ENCODE results near the gene NT5C2. TPM values are rescaled to one million over a fixed set of nuclear protein-coding genes. Genes with fewer than 3 reads are reported as not detected.
"Not testable (repeated sequence)": the region's sequence is repeated elsewhere in the genome, so short reads cannot be mapped to it uniquely, and the experiment has no call there.

The NT5C2 gene
- polyA plus RNA-seq, 6 donors from 2014 or later: 49.2 to 68.2 (median 61.9) TPM

- Mint-ChIP-seq H3K27ac (no peak overlapping the region), H3K4me3 (no peak overlapping the region), H3K4me1 (peaks cover under 1 to 11% (median 6%) of the 10 kb centered on the region in 3 donors)
These were observed 21.8 kb downstream of the NT5C2 start for GRCh38 chr10:103171278-103171677.

GRCh38 chr10:103168438-103168837, 24.6 kb downstream of the NT5C2 start:
- Mint-ChIP-seq H3K36me3 (peaks cover 0 to 17% of the 10 kb centered on the region in 2 donors), H3K4me3 (no peak overlapping the region), H3K27ac (no peak overlapping the region), H3K9me3 (peaks cover 0 to 4% (median 0%) of the 10 kb centered on the region in 7 donors), H3K27me3 (no peaks in the 10 kb centered on the region), H3K4me1 (no peaks in the 10 kb centered on the region)
- no peak for DNase-seq
- no peak for ATAC-seq (ENCODE audit: low read depth in 2 of 2)

More at GRCh38 chr10:103171278-103171677, 21.8 kb downstream of the NT5C2 start:
- ATAC-seq (ENCODE audit: low read depth in 2 of 2): no peak
- Mint-ChIP-seq H3K36me3 (peaks cover 0 to 11% of the 10 kb centered on the region in 2 donors), H3K9me3 (no peaks in the 10 kb centered on the region), H3K27me3 (no peaks in the 10 kb centered on the region)
- no peak for DNase-seq

- peaks cover 0 to 23% of the 10 kb centered on the region in 2 donors for H3K36me3 Mint-ChIP-seq
- H3K9me3 Mint-ChIP-seq: peaks cover 0 to 11% (median 3%) of the 10 kb centered on the region in 7 donors
- H3K27me3 Mint-ChIP-seq; H3K4me1 Mint-ChIP-seq; ATAC-seq (ENCODE audit: low read depth in 2 of 2); DNase-seq: not testable (repeated sequence)
- peak overlapping the region in 1 of 6 donors; percentile 51 for H3K27ac Mint-ChIP-seq
- peak overlapping the region in 1 of 8 donors; percentile 36 for H3K4me3 Mint-ChIP-seq
These were observed 25.5 kb downstream of the NT5C2 start for GRCh38 chr10:103167554-103167953.

GRCh38 chr10:103166523-103166922, 26.5 kb downstream of the NT5C2 start:
- DNase-seq (no peak), ATAC-seq (ENCODE audit: low read depth in 2 of 2) (no peak)
- Mint-ChIP-seq H3K9me3 (peaks cover 0 to 11% (median 3%) of the 10 kb centered on the region in 7 donors), H3K4me3 (no peak overlapping the region), H3K4me1 (no peaks in the 10 kb centered on the region), H3K27me3 (no peaks in the 10 kb centered on the region), H3K36me3 (peaks cover 0 to 23% of the 10 kb centered on the region in 2 donors), H3K27ac (peak overlapping the region in 1 of 6 donors; percentile 16)

- Mint-ChIP-seq H3K36me3 (peaks cover 6 to 16% of the 10 kb centered on the region in 2 donors), H3K9me3 (peaks cover 0 to 11% (median 3%) of the 10 kb centered on the region in 7 donors)
- H3K27ac Mint-ChIP-seq; H3K27me3 Mint-ChIP-seq; ATAC-seq (ENCODE audit: low read depth in 2 of 2); H3K4me3 Mint-ChIP-seq; H3K4me1 Mint-ChIP-seq; DNase-seq: not testable (repeated sequence)
These were observed 29.2 kb downstream of the NT5C2 start for GRCh38 chr10:103163766-103164403.

GRCh38 chr10:103157246-103157645, 35.8 kb downstream of the NT5C2 start:
- H3K4me1 Mint-ChIP-seq: peaks cover 7 to 10% (median 9%) of the 10 kb centered on the region in 3 donors
- H3K4me3 Mint-ChIP-seq: no peak overlapping the region
- H3K27me3 Mint-ChIP-seq: no peaks in the 10 kb centered on the region
- H3K27ac Mint-ChIP-seq: peak overlapping the region in 1 of 6 donors; percentile 27
- peaks cover 12 to 15% of the 10 kb centered on the region in 2 donors for H3K36me3 Mint-ChIP-seq
- ATAC-seq (ENCODE audit: low read depth in 2 of 2) (no peak), DNase-seq (no peak)
- no peaks in the 10 kb centered on the region for H3K9me3 Mint-ChIP-seq

GRCh38 chr10:103155471-103156085, 37.5 kb downstream of the NT5C2 start:
- Mint-ChIP-seq H3K4me1 (peaks cover 7 to 10% (median 9%) of the 10 kb centered on the region in 3 donors), H3K4me3 (no peak overlapping the region), H3K27ac (peak overlapping the region in 3 of 6 donors; percentile 42 to 70 (median 63)), H3K9me3 (no peaks in the 10 kb centered on the region), H3K27me3 (no peaks in the 10 kb centered on the region), H3K36me3 (peaks cover 12 to 15% of the 10 kb centered on the region in 2 donors)
- DNase-seq (no peak), ATAC-seq (ENCODE audit: low read depth in 2 of 2) (no peak)

- DNase-seq (no peak), ATAC-seq (ENCODE audit: low read depth in 2 of 2) (no peak)
- peaks cover 12 to 15% of the 10 kb centered on the region in 2 donors for H3K36me3 Mint-ChIP-seq
- H3K9me3 Mint-ChIP-seq: no peaks in the 10 kb centered on the region
- H3K4me3 Mint-ChIP-seq: no peak overlapping the region
- H3K4me1 Mint-ChIP-seq: peaks cover 7 to 10% (median 9%) of the 10 kb centered on the region in 3 donors
- H3K27ac Mint-ChIP-seq: peak overlapping the region in 1 of 6 donors; percentile 42
- no peaks in the 10 kb centered on the region for H3K27me3 Mint-ChIP-seq
These were observed 38.4 kb downstream of the NT5C2 start for GRCh38 chr10:103154521-103155299.

GRCh38 chr10:103153302-103154197, 39.5 kb downstream of the NT5C2 start:
- H3K4me3 Mint-ChIP-seq: no peak overlapping the region
- H3K27ac Mint-ChIP-seq: peak overlapping the region in 2 of 6 donors; percentile 6 to 63
- ATAC-seq (ENCODE audit: low read depth in 2 of 2) (no peak), DNase-seq (no peak)
- peaks cover 7 to 12% of the 10 kb centered on the region in 2 donors for H3K36me3 Mint-ChIP-seq
- H3K27me3 Mint-ChIP-seq: no peaks in the 10 kb centered on the region
- H3K4me1 Mint-ChIP-seq: peaks cover 7 to 16% (median 9%) of the 10 kb centered on the region in 3 donors
- H3K9me3 Mint-ChIP-seq: no peaks in the 10 kb centered on the region

GRCh38 chr10:103149991-103150622, 43.0 kb downstream of the NT5C2 start:
- H3K9me3 Mint-ChIP-seq: no peaks in the 10 kb centered on the region
- peak overlapping the region in 3 of 6 donors; percentile 1 to 21 (median 7) for H3K27ac Mint-ChIP-seq
- peaks cover 0 to 9% of the 10 kb centered on the region in 2 donors for H3K36me3 Mint-ChIP-seq
- ATAC-seq (ENCODE audit: low read depth in 2 of 2): no peak
- DNase-seq: no peak
- H3K27me3 Mint-ChIP-seq: no peaks in the 10 kb centered on the region
- peaks cover 0 to 17% (median 1%) of the 10 kb centered on the region in 3 donors for H3K4me1 Mint-ChIP-seq
- H3K4me3 Mint-ChIP-seq: no peak overlapping the region

- H3K27ac Mint-ChIP-seq: peak overlapping the region in 1 of 6 donors; percentile 84
- H3K9me3 Mint-ChIP-seq: no peaks in the 10 kb centered on the region
- no peaks in the 10 kb centered on the region for H3K27me3 Mint-ChIP-seq
- no peak overlapping the region for H3K4me3 Mint-ChIP-seq
- H3K4me1 Mint-ChIP-seq: peaks cover 0 to 13% (median 0%) of the 10 kb centered on the region in 3 donors
- no peak for ATAC-seq (ENCODE audit: low read depth in 2 of 2)
- DNase-seq: no peak
- H3K36me3 Mint-ChIP-seq: peaks cover 0 to under 1% of the 10 kb centered on the region in 2 donors
These were observed 45.4 kb downstream of the NT5C2 start for GRCh38 chr10:103147645-103148044.

- Mint-ChIP-seq H3K4me1 (peaks cover 0 to 13% (median 0%) of the 10 kb centered on the region in 3 donors), H3K36me3 (no peaks in the 10 kb centered on the region), H3K27me3 (no peaks in the 10 kb centered on the region), H3K27ac (peak overlapping the region in 1 of 6 donors; percentile 5), H3K4me3 (no peak overlapping the region), H3K9me3 (no peaks in the 10 kb centered on the region)
- ATAC-seq (ENCODE audit: low read depth in 2 of 2): no peak
- no peak for DNase-seq
These were observed 47.1 kb downstream of the NT5C2 start for GRCh38 chr10:103145860-103146466.

Measured in naive B cell (primary cell).